ENCODE data around the gene NRIP1. TPM values are rescaled to one million over a fixed set of nuclear protein-coding genes. Genes with fewer than 3 reads are reported as not detected.

NRIP1 gene
- total RNA-seq, 1 experiment from 2014 or later, result 29.6 TPM

DNA sequence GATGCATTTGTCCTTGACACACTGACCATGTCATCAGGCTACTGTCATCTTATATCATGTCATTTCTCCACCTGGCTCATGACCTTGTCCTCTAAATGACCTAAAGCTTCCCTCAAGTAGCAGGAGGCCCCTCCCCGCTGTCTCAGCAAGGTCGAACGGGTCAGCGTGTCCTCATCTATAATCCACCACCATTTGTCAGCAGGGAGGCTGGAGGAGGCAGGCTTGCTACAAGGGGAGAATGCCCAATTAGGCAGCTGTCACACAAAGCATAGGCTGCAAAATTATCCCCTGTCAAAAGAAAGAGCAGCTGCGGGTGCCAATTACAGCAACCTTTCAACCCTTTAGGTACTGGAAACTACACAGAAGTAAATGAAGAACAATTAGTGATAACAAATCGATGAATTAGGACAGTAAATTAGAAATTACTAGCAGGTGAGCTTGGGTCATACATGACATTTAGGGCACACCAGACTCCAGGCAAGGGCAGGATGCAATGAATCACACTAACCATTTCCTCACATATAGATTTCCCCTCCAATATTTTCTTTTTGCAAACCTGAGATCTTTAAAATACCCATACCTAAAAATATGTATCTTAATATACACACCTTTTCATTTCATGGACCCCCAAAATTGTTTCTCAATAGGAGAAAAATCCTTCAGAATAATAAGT lies 61.2 kb downstream of the NRIP1 start:
- no peak for TF ChIP-seq SIN3A (IDR thresholded peaks at IDR 0.05; ENCODE audit: low read depth)
- no peak for TF ChIP-seq POLR2A (IDR thresholded peaks at IDR 0.05; ENCODE audit: borderline replicate concordance, extremely low read depth, insufficient read depth, insufficient read length)
- TF ChIP-seq, protein P1, sequence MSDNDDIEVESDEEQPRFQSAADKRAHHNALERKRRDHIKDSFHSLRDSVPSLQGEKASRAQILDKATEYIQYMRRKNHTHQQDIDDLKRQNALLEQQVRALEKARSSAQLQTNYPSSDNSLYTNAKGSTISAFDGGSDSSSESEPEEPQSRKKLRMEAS (IDR thresholded peaks at IDR 0.05), result no peak
- no peak for TF ChIP-seq JUND (IDR thresholded peaks at IDR 0.05)
- TF ChIP-seq ELF1 (IDR thresholded peaks at IDR 0.05; ENCODE audit: borderline replicate concordance, low read depth), result no peak
- no peak for TF ChIP-seq ZFX (IDR thresholded peaks at IDR 0.05)
- no peak for TF ChIP-seq POLR2AphosphoS5 (IDR thresholded peaks at IDR 0.05; ENCODE audit: low read depth, low read length)
- RAD21 ChIA-PET (ENCODE audit: low non-redundant PET in 1 of 2, low total read pairs in 2 of 2, uncharacterized antibody in 2 of 2, unreplicated experiment in 2 of 2), result no interaction called here
- no peaks in the 10 kb centered on the region for H3K9me3 ChIP-seq (ENCODE audit: control insufficient read depth in 1 of 2, insufficient read depth in 1 of 2, low read depth in 1 of 2, low read length in 2 of 2)
- H3K4me2 ChIP-seq (ENCODE audit: low read length), result no peak overlapping the region
- H3K4me3 ChIP-seq (replicated peaks in 1 of 2; ENCODE audit: low read depth in 1 of 2, low read length in 2 of 2), result no peak overlapping the region
- H2AFZ ChIP-seq (ENCODE audit: low read depth, low read length, poor library complexity, severe bottlenecking), result no peak overlapping the region
- CTCF ChIA-PET, result no interaction called here
- BruUV-seq (replicated peaks), result no TSS peak
- POLR2A ChIA-PET, result no interaction called here
- no peaks in the 10 kb centered on the region for H3K36me3 ChIP-seq (ENCODE audit: control insufficient read depth in 1 of 2, insufficient read depth in 2 of 2, low read length in 2 of 2)
- intact Hi-C loops (cut with micrococcal nuclease), result no loop called here
- peaks cover 0 to 2% of the 10 kb centered on the region in 2 experiments; a peak in 1 of 4 replicates for H3K4me1 ChIP-seq (ENCODE audit: control insufficient read depth in 1 of 2, insufficient read depth in 2 of 2, low read length in 2 of 2)
- no peaks in the 10 kb centered on the region for H3K27me3 ChIP-seq (ENCODE audit: insufficient read depth, low read length)
- H4K20me1 ChIP-seq (ENCODE audit: insufficient read depth), result no peaks in the 10 kb centered on the region
- H3K27ac ChIP-seq (ENCODE audit: low read depth, low read length), result no peak overlapping the region
- no peak overlapping the region for H3K9ac ChIP-seq (ENCODE audit: low read length)
- H3K79me2 ChIP-seq (ENCODE audit: insufficient read depth, low read length), result peaks cover 94% of the 10 kb centered on the region
- ATAC-seq (no peak), DNase-seq (ENCODE audit: low read depth, low spot score) (no peak)
- no peaks in the 10 kb centered on the region for H3K9me2 ChIP-seq (ENCODE audit: insufficient read depth)

DNA sequence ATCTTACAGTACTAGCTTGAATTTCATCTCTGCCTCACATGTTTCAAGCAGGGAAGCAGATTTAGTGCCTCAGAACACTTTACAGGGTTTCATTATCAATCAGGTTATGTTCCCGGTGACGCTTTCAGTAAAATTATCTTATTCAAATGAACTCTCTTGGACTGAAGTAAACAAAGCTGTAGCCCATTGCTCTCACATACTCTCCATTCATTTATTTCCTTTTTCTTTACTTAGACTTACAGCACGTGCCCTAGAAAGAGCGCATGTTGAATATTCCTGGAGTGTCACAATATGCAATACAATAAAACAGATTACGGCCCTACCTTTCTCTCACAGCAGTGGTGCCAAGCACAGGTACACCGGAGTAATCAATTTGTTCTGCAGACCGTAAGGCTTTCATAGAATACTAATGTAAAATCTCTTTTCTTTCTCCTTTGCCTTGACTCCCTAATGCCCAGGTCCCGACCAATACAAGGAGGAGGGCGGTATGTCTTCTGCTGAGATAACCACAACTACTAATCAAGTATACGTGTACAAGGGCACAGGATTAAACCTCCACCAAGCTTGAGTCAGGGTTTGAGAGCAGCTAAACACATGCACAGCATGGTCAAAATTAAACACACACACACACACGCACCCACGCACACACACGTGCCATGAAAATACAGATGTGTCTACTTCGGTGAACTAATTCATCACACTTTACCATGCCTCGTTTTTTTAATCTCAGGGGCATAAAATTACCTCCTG lies 62.8 kb downstream of the NRIP1 start:
- Histone ChIP-seq H3K79me2 (ENCODE audit: insufficient read depth, low read length) (peaks cover 93% of the 10 kb centered on the region), H3K27ac (ENCODE audit: low read depth, low read length) (no peak overlapping the region), H3K9ac (ENCODE audit: low read length) (no peak overlapping the region), H3K27me3 (ENCODE audit: insufficient read depth, low read length) (no peaks in the 10 kb centered on the region), H3K9me3 (ENCODE audit: control insufficient read depth in 1 of 2, insufficient read depth in 1 of 2, low read depth in 1 of 2, low read length in 2 of 2) (no peaks in the 10 kb centered on the region), H2AFZ (ENCODE audit: low read depth, low read length, poor library complexity, severe bottlenecking) (no peak overlapping the region), H3K4me3 (replicated peaks in 1 of 2; ENCODE audit: low read depth in 1 of 2, low read length in 2 of 2) (no peak overlapping the region), H3K36me3 (ENCODE audit: control insufficient read depth in 1 of 2, insufficient read depth in 2 of 2, low read length in 2 of 2) (no peaks in the 10 kb centered on the region), H4K20me1 (ENCODE audit: insufficient read depth) (no peaks in the 10 kb centered on the region), H3K9me2 (ENCODE audit: insufficient read depth) (no peaks in the 10 kb centered on the region), H3K4me2 (ENCODE audit: low read length) (no peak overlapping the region), H3K4me1 (ENCODE audit: control insufficient read depth in 1 of 2, insufficient read depth in 2 of 2, low read length in 2 of 2) (peaks cover 0 to 2% of the 10 kb centered on the region in 2 experiments; a peak in 1 of 4 replicates)
- DNase-seq (ENCODE audit: low read depth, low spot score) (no peak), ATAC-seq (no peak)
- TF ChIP-seq, protein P1 (IDR thresholded peaks at IDR 0.05), result no peak
- TF ChIP-seq SP1 (IDR thresholded peaks at IDR 0.05; ENCODE audit: low read depth), result no peak
- no peak for TF ChIP-seq SRF (IDR thresholded peaks at IDR 0.05; ENCODE audit: low read depth)
- TF ChIP-seq EZH2 (IDR thresholded peaks at IDR 0.05), result no peak
- no peak for TF ChIP-seq EGR1 (IDR thresholded peaks at IDR 0.05; ENCODE audit: low read depth)
- TF ChIP-seq POLR2A (IDR thresholded peaks at IDR 0.05; ENCODE audit: borderline replicate concordance, extremely low read depth, insufficient read depth, insufficient read length), result no peak
- TF ChIP-seq, protein P2, sequence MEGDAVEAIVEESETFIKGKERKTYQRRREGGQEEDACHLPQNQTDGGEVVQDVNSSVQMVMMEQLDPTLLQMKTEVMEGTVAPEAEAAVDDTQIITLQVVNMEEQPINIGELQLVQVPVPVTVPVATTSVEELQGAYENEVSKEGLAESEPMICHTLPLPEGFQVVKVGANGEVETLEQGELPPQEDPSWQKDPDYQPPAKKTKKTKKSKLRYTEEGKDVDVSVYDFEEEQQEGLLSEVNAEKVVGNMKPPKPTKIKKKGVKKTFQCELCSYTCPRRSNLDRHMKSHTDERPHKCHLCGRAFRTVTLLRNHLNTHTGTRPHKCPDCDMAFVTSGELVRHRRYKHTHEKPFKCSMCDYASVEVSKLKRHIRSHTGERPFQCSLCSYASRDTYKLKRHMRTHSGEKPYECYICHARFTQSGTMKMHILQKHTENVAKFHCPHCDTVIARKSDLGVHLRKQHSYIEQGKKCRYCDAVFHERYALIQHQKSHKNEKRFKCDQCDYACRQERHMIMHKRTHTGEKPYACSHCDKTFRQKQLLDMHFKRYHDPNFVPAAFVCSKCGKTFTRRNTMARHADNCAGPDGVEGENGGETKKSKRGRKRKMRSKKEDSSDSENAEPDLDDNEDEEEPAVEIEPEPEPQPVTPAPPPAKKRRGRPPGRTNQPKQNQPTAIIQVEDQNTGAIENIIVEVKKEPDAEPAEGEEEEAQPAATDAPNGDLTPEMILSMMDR (IDR thresholded peaks at IDR 0.05 in 2 of 3, conservative IDR thresholded peaks at IDR 0.05 in 1 of 3; ENCODE audit: borderline replicate concordance in 1 of 3, insufficient read depth in 1 of 3, low read depth in 2 of 3, low read length in 2 of 3), result no peak
- TF ChIP-seq TCF7L2 (IDR thresholded peaks at IDR 0.05; ENCODE audit: borderline replicate concordance, extremely low read depth, insufficient read depth, insufficient read length), result no peak
- no peak for TF ChIP-seq JUND (IDR thresholded peaks at IDR 0.05)
- TF ChIP-seq SIN3A (IDR thresholded peaks at IDR 0.05; ENCODE audit: low read depth), result no peak
- TF ChIP-seq ZNF274 (IDR thresholded peaks at IDR 0.05; ENCODE audit: low read depth, low read length), result no peak
- TF ChIP-seq, protein P3, sequence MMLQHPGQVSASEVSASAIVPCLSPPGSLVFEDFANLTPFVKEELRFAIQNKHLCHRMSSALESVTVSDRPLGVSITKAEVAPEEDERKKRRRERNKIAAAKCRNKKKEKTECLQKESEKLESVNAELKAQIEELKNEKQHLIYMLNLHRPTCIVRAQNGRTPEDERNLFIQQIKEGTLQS (IDR thresholded peaks at IDR 0.05), result no peak
- intact Hi-C loops (cut with micrococcal nuclease), result no loop called here
- ChIA-PET POLR2A (no interaction called here), CTCF (no interaction called here), RAD21 (ENCODE audit: low non-redundant PET in 1 of 2, low total read pairs in 2 of 2, uncharacterized antibody in 2 of 2, unreplicated experiment in 2 of 2) (no interaction called here)
- BruUV-seq (replicated peaks), result no TSS peak

All from HCT116 (cell line).